DMS 273 (cell line): ENCODE results near the gene HPCA.
"Not testable (repeated sequence)": the region's sequence is repeated elsewhere in the genome, so short reads cannot be mapped to it uniquely, and the experiment has no call there.

Experiments
- DNase-seq: peaks from one replicate; lab custom pipeline; 2025; ENCODE audit not compliant: unreplicated experiment; lab: John Stamatoyannopoulos, UW

Gene HPCA

GRCh38 chr1:32900956-32901822 is 14.9 kb downstream of the HPCA start, which contains the start of gene TMEM54:
Gene TMEM54 (minus strand): TSS chr1:32901389. CDS start chr1:32901238, 151 bp downstream.
- peak; percentile 70 for DNase-seq

- no peak for DNase-seq
Observed at GRCh38 chr1:32901823-32902534, 15.7 kb downstream of the HPCA start.

GRCh38 chr1:32902535-32902920 is 16.2 kb downstream of the HPCA start:
- DNase-seq = no peak

GRCh38 chr1:32903991-32904785 is 17.9 kb downstream of the HPCA start:
- DNase-seq = no peak

- DNase-seq = no peak
Observed at GRCh38 chr1:32904797-32905196, 18.5 kb downstream of the HPCA start.

- DNase-seq = not testable (repeated sequence)
Observed at GRCh38 chr1:32905588-32905987, 19.3 kb downstream of the HPCA start.

- DNase-seq = no peak
Observed at GRCh38 chr1:32906654-32907053, 20.4 kb downstream of the HPCA start.

GRCh38 chr1:32907435-32907834 is 21.1 kb downstream of the HPCA start:
- DNase-seq = no peak

GRCh38 chr1:32910319-32910718 is 24.0 kb downstream of the HPCA start:
- DNase-seq = no peak

GRCh38 chr1:32915766-32916706 is 29.7 kb downstream of the HPCA start:
- DNase-seq = no peak

- no peak for DNase-seq
Observed at GRCh38 chr1:32917521-32917920, 31.2 kb downstream of the HPCA start.

- DNase-seq = peak; percentile 31
Observed at GRCh38 chr1:32918179-32918578, 31.9 kb downstream of the HPCA start.

- no peak for DNase-seq
Observed at GRCh38 chr1:32919811-32920733, 33.8 kb downstream of the HPCA start.

GRCh38 chr1:32920833-32921232 is 34.5 kb downstream of the HPCA start:
- no peak for DNase-seq

- no peak for DNase-seq
Observed at GRCh38 chr1:32924881-32925344, 38.6 kb downstream of the HPCA start.

GRCh38 chr1:32925403-32926162 is 39.3 kb downstream of the HPCA start:
- DNase-seq = peak; percentile 41

GRCh38 chr1:32926562-32926961 is 40.3 kb downstream of the HPCA start:
- no peak for DNase-seq

GRCh38 chr1:32927441-32927840 is 41.1 kb downstream of the HPCA start:
- no peak for DNase-seq
